Heart left ventricle (tissue), 16 donors: ENCODE measurements around the gene NEURL1. TPM values are rescaled to one million over a fixed set of nuclear protein-coding genes. Genes with fewer than 3 reads are reported as not detected.
"Not testable (repeated sequence)": the region's sequence is repeated elsewhere in the genome, so short reads cannot be mapped to it uniquely, and the experiment has no call there.

Experiments
- ATAC-seq, 4 donors: fragments of 200-7000 bp; cut with Tn5 transposase; one replicate each; pipeline ENCODE4 v1.9.1; 2020 to 2022; ENCODE audit warnings: moderate library complexity in 4 of 4, mild to moderate bottlenecking in 3 of 4, moderate number of reproducible peaks in 1 of 4
- DNase-seq, 5 donors: peaks; one replicate each; pipeline ENCODE4 v3.0.0-alpha.2; 2020
- H3K27ac ChIP-seq, 12 donors: fragments of 200-600 bp; sonication (generic) in 4 of 12; one replicate each; pipeline versions ENCODE4 v1.5.0 to v1.8.0; 2016 to 2022; ENCODE audit warnings: mild to moderate bottlenecking in 2 of 12
- H3K27me3 ChIP-seq, 9 donors: fragments of 200-600 bp; sonication (generic) in 2 of 9; one replicate each; pipeline versions ENCODE4 v1.5.1 to v1.8.0; 2016 to 2022; ENCODE audit warnings: mild to moderate bottlenecking in 3 of 9
- H3K36me3 ChIP-seq, 9 donors: fragments of 200-600 bp; sonication (generic) in 2 of 9; one replicate each; pipeline versions ENCODE4 v1.5.0 to v1.8.0; 2018 to 2022; ENCODE audit warnings: mild to moderate bottlenecking in 2 of 9
- H3K4me1 ChIP-seq, 12 donors: fragments of 200-600 bp; sonication (generic) in 4 of 12; one replicate each; pipeline versions ENCODE4 v1.5.0 to v1.8.0; 2016 to 2022; ENCODE audit warnings: mild to moderate bottlenecking in 3 of 12
- H3K4me3 ChIP-seq, 12 donors: fragments of 200-600 bp; sonication (generic) in 4 of 12; one replicate each; pipeline versions ENCODE4 v1.5.0 to v1.8.0; 2017 to 2022; ENCODE audit warnings: mild to moderate bottlenecking in 9 of 12, moderate library complexity in 4 of 12
- H3K9me3 ChIP-seq, 12 donors: fragments of 200-600 bp; sonication (generic) in 4 of 12; one replicate each; pipeline versions ENCODE4 v1.5.0 to v1.8.0; 2016 to 2022; ENCODE audit warnings: mild to moderate bottlenecking in 1 of 12
- CTCF ChIP-seq, 12 donors: fragments of 200-600 bp; sonication (generic) in 4 of 12; IDR thresholded peaks; one replicate each; pipeline versions ENCODE4 v1.5.0 to v1.8.0; 2018 to 2022; ENCODE audit warnings: antibody characterized with exemption in 12 of 12, mild to moderate bottlenecking in 5 of 12
- POLR2A ChIP-seq, 2 donors: fragments of 450-650 bp; IDR thresholded peaks; one replicate each; pipeline ENCODE4 v1.6.1; 2017; ENCODE audit warnings: antibody characterized with exemption in 2 of 2, mild to moderate bottlenecking in 2 of 2, moderate library complexity in 2 of 2
- WGBS, 4 donors: extraction: QIAGEN DNeasy Blood & Tissue Kit in 2 of 4; methylation state at CpG; one replicate each; pipeline versions ENCODE4 v1.1.5 to v1.1.7; 2013 to 2018; 5-methylcytosine and 5-hydroxymethylcytosine counted together
- intact Hi-C, 10 donors: fragments of 100-400 bp; cut with DNase I; formaldehyde crosslinking; loops; one replicate each; pipeline versions ENCODE4 v1.11.1 to v1.14.2; 2022
- polyA plus RNA-seq, 2 donors: library from polyadenylated mRNA; stranded (reverse); fragments of 200-250 nt; gene quantifications; one replicate each; pipeline ENCODE4 v1.2.3, GENCODE V29; 2013
- total RNA-seq, 9 donors: library from RNA; depleted of rRNA in 2 of 9; stranded (reverse); fragments of >200 nt in 2 of 9; fragmentation: NEBNext Ultra II Directional in 3 of 9; extraction: Animal tissue kit (Norgen Biotek cat#: 25700) in 3 of 9; gene quantifications; one replicate each; pipeline versions ENCODE4 v1.1.0 to v1.2.4, GENCODE V29; 2016 to 2023
- donor health status: ischemic (EF 13 %, LVEDD 7.1; RV severe dilation, severe dysfunction).
- donor health status: healthy with polysubstance abuse.
- donor health status: DM: no; HTN: yes; CAD: no.
- donor health status: DM: no; HTN: no; CAD: no.
- donor health status: ischemic (EF 25% LVEDD 6.9; RV normal size, moderate dysfunction).
- donor health status: ischemic (EF 25% LVEDD 5.7; RV mildly dilated, moderate dysfunction).
- donor health status: healthy.
- donor health status: DM: yes; HTN: yes; CAD: no.
- donor health status: ischemic (EF 35%, LVEDD 5.7; RV mildly dilated, moderate dysfunction).
- donor health status: nonischemic (EF 11% LVEDD 7.7; RV severe dilation, severe dysfunction).
- donor health status: DM: yes; HTN: yes; CAD: no.
- donor health status: PGD.
- donor health status: ischemic (EF 29% LVEDD 5.4; RV normal size, mild dysfunction).
- donor health status: nonischemic (EF 23%, LVEDD 6.1; RV moderate dilation, normal function).

NEURL1 gene
- total and polyA plus RNA-seq, 11 donors = 0.07 to 0.64 (median 0.14) TPM; not detected in 2

- 66 to 76% (median 74%) methylated on average over 12 to 13 of the region's 13 CpGs for whole genome bisulfite sequencing, 4 donors
These were observed 9.6 kb downstream of the NEURL1 start for GRCh38 chr10:103502849-103503660.

GRCh38 chr10:103503777-103504176 is 10.3 kb downstream of the NEURL1 start:
- peak overlapping the region in 1 of 12 donors; percentile 24 for H3K27ac ChIP-seq
- H3K9me3 ChIP-seq, intact Hi-C loops, H3K36me3 ChIP-seq, H3K4me3 ChIP-seq, DNase-seq, ATAC-seq, H3K4me1 ChIP-seq: not testable (repeated sequence)
- 93 to 99% (median 94%) methylated on average over 6 of the region's 6 CpGs for WGBS, 4 donors
- peaks cover 0 to 10% (median 0%) of the 10 kb centered on the region in 9 donors for H3K27me3 ChIP-seq

More at GRCh38 chr10:103502849-103503660, 9.6 kb downstream of the NEURL1 start:
- peaks cover 0 to 8% (median 6%) of the 10 kb centered on the region in 12 donors for H3K4me1 ChIP-seq
- no peaks in the 10 kb centered on the region for H3K36me3 ChIP-seq
- H3K27ac ChIP-seq = no peak overlapping the region
- H3K4me3 ChIP-seq = no peak overlapping the region
- no peaks in the 10 kb centered on the region for H3K9me3 ChIP-seq
- no peak for TF ChIP-seq POLR2A (IDR thresholded peaks at IDR 0.05)
- TF ChIP-seq CTCF (IDR thresholded peaks at IDR 0.05) = no peak
- ATAC-seq (no peak), DNase-seq (no peak)
- peaks cover 0 to 10% (median 0%) of the 10 kb centered on the region in 9 donors for H3K27me3 ChIP-seq
- intact Hi-C loops = no loop called here

- H3K36me3 ChIP-seq = no peaks in the 10 kb centered on the region
- peak in 2 of 5 donors; percentile 25 to 50 for DNase-seq
- no peaks in the 10 kb centered on the region for H3K9me3 ChIP-seq
- TF ChIP-seq CTCF (IDR thresholded peaks at IDR 0.05) = no peak
- TF ChIP-seq POLR2A (IDR thresholded peaks at IDR 0.05) = no peak
- 47 to 59% (median 52%) methylated on average over 10 of the region's 10 CpGs for WGBS, 4 donors
- intact Hi-C loops = no loop called here
- peak overlapping the region in 2 of 12 donors; percentile 14 to 24 for H3K27ac ChIP-seq
- H3K27me3 ChIP-seq = peaks cover 0 to 10% (median 0%) of the 10 kb centered on the region in 9 donors
- peaks cover 0 to 8% (median 6%) of the 10 kb centered on the region in 12 donors for H3K4me1 ChIP-seq
- ATAC-seq = peak in 3 of 4 donors; percentile 44 to 82 (median 74)
- no peak overlapping the region for H3K4me3 ChIP-seq
These were observed 10.8 kb downstream of the NEURL1 start for GRCh38 chr10:103504181-103504783.

GRCh38 chr10:103506061-103506460 is 12.6 kb downstream of the NEURL1 start:
- ATAC-seq = no peak
- 95 to 98% (median 95%) methylated on average over 4 of the region's 4 CpGs for WGBS, 4 donors
- no peak for TF ChIP-seq POLR2A (IDR thresholded peaks at IDR 0.05)
- no peak for TF ChIP-seq CTCF (IDR thresholded peaks at IDR 0.05)

More at GRCh38 chr10:103506061-103506460, 12.6 kb downstream of the NEURL1 start:
- Histone ChIP-seq H3K9me3 (no peaks in the 10 kb centered on the region), H3K27me3 (peaks cover 0 to 3% (median 0%) of the 10 kb centered on the region in 9 donors), H3K4me1 (peaks cover 0 to 8% (median 6%) of the 10 kb centered on the region in 12 donors), H3K4me3 (no peak overlapping the region), H3K36me3 (no peaks in the 10 kb centered on the region), H3K27ac (no peak overlapping the region)
- DNase-seq = no peak
- intact Hi-C loops = no loop called here
